ENCODE data around the gene MCF2L.

MCF2L gene

GRCh38 chr13:113046883-113047244 is 77.8 kb downstream of the MCF2L start:
- Histone ChIP-seq H3K9ac (ENCODE audit: low read length) (no peak overlapping the region), H3K9me3 (replicated peaks; ENCODE audit: insufficient read depth, low read length) (no peaks in the 10 kb centered on the region), H3F3A (ENCODE audit: insufficient read depth, low read length) (no peaks in the 10 kb centered on the region), H3K79me2 (ENCODE audit: low read length) (no peaks in the 10 kb centered on the region), H3K4me2 (ENCODE audit: low read depth, low read length) (no peak overlapping the region), H4K20me1 (ENCODE audit: insufficient read depth, low read length) (no peaks in the 10 kb centered on the region), H3K27me3 (replicated peaks; ENCODE audit: insufficient read depth, low read length) (peaks cover 97% of the 10 kb centered on the region), H3K9me2 (replicated peaks; ENCODE audit: insufficient read depth, low read length) (no peaks in the 10 kb centered on the region), H3K4me3 (ENCODE audit: low read length) (no peak overlapping the region), H2AFZ (ENCODE audit: low read length) (no peak overlapping the region), H3K27ac (ENCODE audit: low read length) (no peak overlapping the region), H3K36me3 (replicated peaks; ENCODE audit: insufficient read depth, low read length) (no peaks in the 10 kb centered on the region), H3K4me1 (ENCODE audit: low read length) (no peaks in the 10 kb centered on the region)
- TF ChIP-seq, protein P1, sequence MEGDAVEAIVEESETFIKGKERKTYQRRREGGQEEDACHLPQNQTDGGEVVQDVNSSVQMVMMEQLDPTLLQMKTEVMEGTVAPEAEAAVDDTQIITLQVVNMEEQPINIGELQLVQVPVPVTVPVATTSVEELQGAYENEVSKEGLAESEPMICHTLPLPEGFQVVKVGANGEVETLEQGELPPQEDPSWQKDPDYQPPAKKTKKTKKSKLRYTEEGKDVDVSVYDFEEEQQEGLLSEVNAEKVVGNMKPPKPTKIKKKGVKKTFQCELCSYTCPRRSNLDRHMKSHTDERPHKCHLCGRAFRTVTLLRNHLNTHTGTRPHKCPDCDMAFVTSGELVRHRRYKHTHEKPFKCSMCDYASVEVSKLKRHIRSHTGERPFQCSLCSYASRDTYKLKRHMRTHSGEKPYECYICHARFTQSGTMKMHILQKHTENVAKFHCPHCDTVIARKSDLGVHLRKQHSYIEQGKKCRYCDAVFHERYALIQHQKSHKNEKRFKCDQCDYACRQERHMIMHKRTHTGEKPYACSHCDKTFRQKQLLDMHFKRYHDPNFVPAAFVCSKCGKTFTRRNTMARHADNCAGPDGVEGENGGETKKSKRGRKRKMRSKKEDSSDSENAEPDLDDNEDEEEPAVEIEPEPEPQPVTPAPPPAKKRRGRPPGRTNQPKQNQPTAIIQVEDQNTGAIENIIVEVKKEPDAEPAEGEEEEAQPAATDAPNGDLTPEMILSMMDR (IDR thresholded peaks at IDR 0.05; ENCODE audit: low read length): no peak
- TF ChIP-seq EZH2 (optimal IDR thresholded peaks at IDR 0.05; ENCODE audit: low read depth, low read length): peak; percentile 60
- DNase-seq: no peak

GRCh38 chr13:113047587-113047986 is 78.6 kb downstream of the MCF2L start:
- TF ChIP-seq EZH2phosphoT487 (IDR thresholded peaks at IDR 0.05; ENCODE audit: low read length) (no peak), EZH2 (optimal IDR thresholded peaks at IDR 0.05; ENCODE audit: low read depth, low read length) (no peak)
- TF ChIP-seq, protein P1 (IDR thresholded peaks at IDR 0.05; ENCODE audit: low read length): no peak
- no peak overlapping the region for H3K4me2 ChIP-seq (ENCODE audit: low read depth, low read length)
- no peak overlapping the region for H2AFZ ChIP-seq (ENCODE audit: low read length)
- DNase-seq: no peak
- H3K4me1 ChIP-seq (ENCODE audit: low read length): no peaks in the 10 kb centered on the region
- H3K27ac ChIP-seq (ENCODE audit: low read length): no peak overlapping the region
- no peaks in the 10 kb centered on the region for H3K9me3 ChIP-seq (replicated peaks; ENCODE audit: insufficient read depth, low read length)
- H3K36me3 ChIP-seq (replicated peaks; ENCODE audit: insufficient read depth, low read length): no peaks in the 10 kb centered on the region
- no peaks in the 10 kb centered on the region for H3K9me2 ChIP-seq (replicated peaks; ENCODE audit: insufficient read depth, low read length)
- no peaks in the 10 kb centered on the region for H3K79me2 ChIP-seq (ENCODE audit: low read length)
- H3K4me3 ChIP-seq (ENCODE audit: low read length): no peak overlapping the region
- H3F3A ChIP-seq (ENCODE audit: insufficient read depth, low read length): no peaks in the 10 kb centered on the region
- H4K20me1 ChIP-seq (ENCODE audit: insufficient read depth, low read length): no peaks in the 10 kb centered on the region
- no peak overlapping the region for H3K9ac ChIP-seq (ENCODE audit: low read length)
- H3K27me3 ChIP-seq (replicated peaks; ENCODE audit: insufficient read depth, low read length): peaks cover 97% of the 10 kb centered on the region

- no peaks in the 10 kb centered on the region for H3K79me2 ChIP-seq (ENCODE audit: low read length)
- no peaks in the 10 kb centered on the region for H3K9me2 ChIP-seq (replicated peaks; ENCODE audit: insufficient read depth, low read length)
- peaks cover 6% of the 10 kb centered on the region; the same call in 1 of the 2 replicates for H3K4me1 ChIP-seq (ENCODE audit: low read length)
- no peak overlapping the region for H3K4me2 ChIP-seq (ENCODE audit: low read depth, low read length)
- no peak overlapping the region for H3K27ac ChIP-seq (ENCODE audit: low read length)
- no peak for DNase-seq
- H3K27me3 ChIP-seq (replicated peaks; ENCODE audit: insufficient read depth, low read length): peaks cover 97% of the 10 kb centered on the region
- no peak for TF ChIP-seq EZH2phosphoT487 (IDR thresholded peaks at IDR 0.05; ENCODE audit: low read length)
- TF ChIP-seq EZH2 (optimal IDR thresholded peaks at IDR 0.05; ENCODE audit: low read depth, low read length): no peak
- TF ChIP-seq, protein P1 (IDR thresholded peaks at IDR 0.05; ENCODE audit: low read length): no peak
- no peak overlapping the region for H2AFZ ChIP-seq (ENCODE audit: low read length)
- no peaks in the 10 kb centered on the region for H3K36me3 ChIP-seq (replicated peaks; ENCODE audit: insufficient read depth, low read length)
- no peaks in the 10 kb centered on the region for H4K20me1 ChIP-seq (ENCODE audit: insufficient read depth, low read length)
- H3K9me3 ChIP-seq (replicated peaks; ENCODE audit: insufficient read depth, low read length): no peaks in the 10 kb centered on the region
- no peaks in the 10 kb centered on the region for H3F3A ChIP-seq (ENCODE audit: insufficient read depth, low read length)
- no peak overlapping the region for H3K4me3 ChIP-seq (ENCODE audit: low read length)
- H3K9ac ChIP-seq (ENCODE audit: low read length): no peak overlapping the region
Observed at GRCh38 chr13:113048766-113049165, 79.8 kb downstream of the MCF2L start.
